H1 (cell line): ENCODE results near the gene PNPLA1.

Experiments used
- CTCF ChIP-seq, 3 experiments: IDR thresholded peaks; 1 replicate in 2 of 3; 2 replicates in 1 of 3; pipeline versions ENCODE4 v1.5.1 to v1.6.1; 2011; ENCODE audit warnings: low read length in 3 of 3, mild to moderate bottlenecking in 3 of 3, inconsistent platforms in 2 of 3, low read depth in 1 of 3, moderate library complexity in 1 of 3; ENCODE audit not compliant: insufficient read depth in 1 of 3; ENCODE audit errors: control extremely low read depth in 1 of 3
- EZH2 ChIP-seq: fragments of 200-600 bp; sonication (generic); IDR thresholded peaks from 2 replicates; pipeline ENCODE4 v1.7.1; 2012; ENCODE audit warnings: low read depth, mild to moderate bottlenecking, moderate library complexity, low read length, inconsistent platforms; ENCODE audit not compliant: severe bottlenecking
- TAF1 ChIP-seq: IDR thresholded peaks from 2 replicates; pipeline ENCODE4 v1.6.1; 2011; ENCODE audit warnings: mild to moderate bottlenecking, low read depth, low read length
- ZNF274 ChIP-seq: IDR thresholded peaks from 2 replicates; pipeline ENCODE4 v1.7.0; 2012; ENCODE audit warnings: low read length, borderline replicate concordance; ENCODE audit errors: extremely low read depth

DNA sequence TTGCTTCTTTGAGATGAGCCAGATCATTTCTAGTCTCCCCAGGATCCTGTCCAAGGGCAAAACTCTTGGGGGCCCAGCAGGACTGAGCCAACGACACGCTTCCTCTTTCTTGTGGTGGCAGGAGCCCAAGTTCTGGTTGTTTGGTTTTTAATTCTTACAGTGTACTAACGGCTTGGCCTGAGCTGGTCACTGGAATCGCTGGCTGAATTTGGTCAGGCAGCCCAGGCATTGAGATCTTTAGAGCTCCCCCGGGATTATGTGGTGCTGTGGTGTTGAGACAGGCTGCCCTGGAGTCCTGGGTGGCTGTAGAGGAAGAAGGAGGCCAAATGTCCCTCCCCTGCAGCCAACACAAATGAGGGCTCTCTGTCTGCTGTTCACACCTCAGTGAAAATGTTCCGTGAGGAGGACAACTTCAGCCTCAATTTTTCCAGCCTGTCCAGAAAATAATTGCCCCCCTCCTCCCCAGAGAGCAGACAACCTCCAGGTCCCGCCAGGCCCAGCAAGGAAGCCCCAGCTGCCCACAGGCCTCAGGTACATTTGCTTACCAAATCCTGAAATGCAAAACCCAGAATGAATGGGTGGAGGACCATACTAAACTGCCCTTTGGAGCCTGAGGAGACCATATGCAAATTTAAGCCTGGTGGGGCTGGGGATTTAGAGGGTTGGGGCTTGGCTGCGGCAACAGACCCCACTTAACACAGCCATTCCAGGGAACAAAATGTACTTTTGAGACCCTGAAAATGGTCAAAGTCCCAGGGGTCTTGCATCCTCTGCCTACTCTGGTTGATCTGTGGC is 43.2 kb downstream of the PNPLA1 start:
- TF ChIP-seq CTCF (IDR thresholded peaks at IDR 0.05; ENCODE audit: control extremely low read depth in 1 of 3, insufficient read depth in 1 of 3, low read depth in 1 of 3, low read length in 3 of 3) (no peak), TAF1 (no peak), EZH2 (no peak), ZNF274 (no peak)
